Pons (tissue), 1 donor: ENCODE results near the gene LMNA.
"Not testable (repeated sequence)": the region's sequence is repeated elsewhere in the genome, so short reads cannot be mapped to it uniquely, and the experiment has no call there.

ENCODE experiments used
- DNase-seq: peaks from one replicate; pipeline ENCODE4 v3.0.0-alpha.2; 2016; ENCODE audit warnings: low spot score

Gene LMNA

GRCh38 chr1:156114101-156114918 lies at the start of gene LMNA:
TSS of gene LMNA (plus strand) at chr1:156114711. CDS start at chr1:156114919, 208 bp downstream.
- DNase-seq = peak; percentile 80

GRCh38 chr1:156065212-156065611 lies 49.3 kb upstream of the LMNA start:
- no peak for DNase-seq

DNA sequence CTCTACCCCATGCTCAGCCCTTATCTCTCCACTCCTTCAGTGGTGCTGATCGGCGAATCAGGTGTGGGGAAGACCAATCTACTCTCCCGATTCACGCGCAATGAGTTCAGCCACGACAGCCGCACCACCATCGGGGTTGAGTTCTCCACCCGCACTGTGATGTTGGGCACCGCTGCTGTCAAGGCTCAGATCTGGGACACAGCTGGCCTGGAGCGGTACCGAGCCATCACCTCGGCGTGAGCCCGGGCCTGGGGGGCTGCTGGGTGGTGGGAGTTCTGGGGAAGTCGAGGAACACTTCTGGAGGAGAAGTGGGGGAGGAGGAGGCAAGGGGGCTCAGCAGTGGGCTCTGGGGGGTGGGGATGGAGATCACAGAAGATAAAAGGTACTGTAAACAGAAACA lies 48.6 kb upstream of the LMNA start:
- DNase-seq = no peak

GRCh38 chr1:156067262-156067661 lies 47.2 kb upstream of the LMNA start:
- no peak for DNase-seq

GRCh38 chr1:156069490-156070455 lies 44.7 kb upstream of the LMNA start:
- no peak for DNase-seq

DNA sequence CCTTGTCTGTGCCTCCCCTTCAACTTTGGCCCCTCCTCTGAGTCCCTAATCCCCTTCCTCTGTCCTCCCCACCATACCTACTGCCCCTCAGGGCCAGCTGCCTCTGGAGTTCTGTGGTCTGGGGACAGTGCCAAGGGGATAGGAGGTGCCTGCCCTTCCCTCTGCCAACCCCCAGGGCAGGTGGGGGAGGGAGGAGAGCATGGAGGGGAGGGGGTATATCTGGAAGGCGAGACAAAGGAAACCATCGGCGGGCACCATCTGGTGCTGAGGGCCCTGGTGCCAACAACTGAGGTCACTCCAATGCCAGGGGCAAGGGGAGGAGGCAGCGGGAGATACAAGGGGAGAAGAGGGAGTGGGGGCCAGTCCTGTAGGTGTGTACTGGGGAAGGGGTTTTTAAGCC lies 44.0 kb upstream of the LMNA start:
- DNase-seq = no peak

DNA sequence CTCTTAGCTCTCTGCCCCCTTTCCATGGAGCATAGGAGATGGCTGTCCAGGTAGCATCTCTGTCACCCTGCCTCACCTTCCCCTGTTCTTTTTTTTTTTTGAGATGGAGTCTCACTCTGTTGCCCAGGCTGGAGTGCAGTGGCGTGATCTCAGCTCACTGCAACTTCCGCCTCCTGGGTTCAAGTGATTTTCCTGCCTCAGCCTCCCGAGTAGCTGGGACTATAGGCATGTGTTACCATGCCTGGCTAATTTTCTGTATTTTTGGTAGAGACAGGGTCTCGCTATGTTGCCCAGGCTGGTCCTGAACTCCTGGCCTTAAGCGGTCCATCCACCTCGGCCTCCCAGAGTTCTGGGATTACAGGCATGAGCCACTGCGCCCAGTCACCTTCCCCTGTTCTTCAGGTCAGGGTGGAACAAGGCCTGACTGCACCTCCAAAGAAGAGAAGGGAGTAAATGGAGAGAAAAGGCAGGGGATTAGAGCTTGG lies 43.1 kb upstream of the LMNA start:
- not testable (repeated sequence) for DNase-seq

- DNase-seq = no peak
These were observed 42.3 kb upstream of the LMNA start for GRCh38 chr1:156072251-156072650.

GRCh38 chr1:156073110-156073687 lies 41.3 kb upstream of the LMNA start:
- no peak for DNase-seq

DNA sequence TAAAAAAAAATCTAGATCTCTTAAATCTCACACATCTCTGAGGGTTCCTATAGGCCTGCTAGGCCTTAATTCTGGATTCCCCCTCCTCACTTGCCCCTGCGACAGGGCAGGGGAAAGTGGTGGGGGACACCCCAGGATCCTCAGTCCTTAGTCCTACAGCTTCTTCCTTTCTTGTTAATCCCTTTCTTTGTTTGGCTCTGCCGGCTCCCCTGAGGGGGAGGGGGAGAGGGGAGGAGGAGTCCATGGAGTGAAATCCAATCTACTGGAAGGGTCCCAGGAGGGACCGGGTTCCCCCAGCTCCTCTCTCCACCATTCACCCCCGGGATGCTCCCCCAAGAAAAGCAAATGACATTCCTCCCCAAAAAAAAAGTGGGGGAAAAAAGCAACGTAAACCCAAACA lies 40.8 kb upstream of the LMNA start:
- no peak for DNase-seq

DNA sequence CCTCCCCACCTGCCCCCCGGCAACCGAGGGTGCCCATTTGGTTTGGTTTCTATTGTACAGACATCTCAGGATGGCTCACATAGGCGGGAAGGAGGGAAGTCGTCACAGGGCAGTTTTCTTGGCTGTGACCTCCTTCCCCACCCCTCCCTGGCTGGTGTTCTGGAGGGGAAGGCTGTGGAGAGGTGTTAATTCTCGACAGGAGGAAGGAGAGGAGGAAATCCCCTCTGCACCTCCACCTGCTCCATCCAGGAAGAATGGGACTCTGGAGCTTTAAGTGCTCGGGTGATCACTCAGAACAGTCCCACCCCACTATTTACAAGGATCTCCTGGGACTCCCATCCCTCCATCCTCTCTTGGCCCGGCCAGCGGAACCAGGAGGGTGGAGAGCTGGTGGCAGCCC lies 39.9 kb upstream of the LMNA start:
- DNase-seq = no peak

- no peak for DNase-seq
These were observed 39.3 kb upstream of the LMNA start for GRCh38 chr1:156075162-156075561.

DNA sequence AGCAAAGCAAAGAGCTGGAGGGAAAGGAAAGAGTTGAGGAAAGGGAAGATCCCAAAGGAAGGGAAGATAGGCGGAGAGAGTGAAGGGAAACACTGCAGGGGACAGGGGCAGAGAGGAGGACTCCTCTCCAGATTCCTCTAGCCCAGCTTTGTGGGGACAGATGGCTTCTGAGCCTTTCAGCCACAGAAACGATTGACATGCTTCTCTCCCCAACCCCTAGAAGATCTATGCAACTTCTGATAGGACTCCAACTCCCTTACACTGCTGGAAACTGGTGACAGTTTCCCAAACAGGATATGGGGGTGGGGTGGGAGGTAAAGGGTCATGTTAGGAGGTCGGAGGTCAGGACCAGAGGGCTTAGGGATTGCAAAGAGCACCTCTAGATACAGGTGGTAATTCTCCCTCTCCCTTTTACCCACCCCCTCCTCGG lies 38.7 kb upstream of the LMNA start:
- no peak for DNase-seq

- no peak for DNase-seq
These were observed 37.7 kb upstream of the LMNA start for GRCh38 chr1:156076609-156077429.

DNA sequence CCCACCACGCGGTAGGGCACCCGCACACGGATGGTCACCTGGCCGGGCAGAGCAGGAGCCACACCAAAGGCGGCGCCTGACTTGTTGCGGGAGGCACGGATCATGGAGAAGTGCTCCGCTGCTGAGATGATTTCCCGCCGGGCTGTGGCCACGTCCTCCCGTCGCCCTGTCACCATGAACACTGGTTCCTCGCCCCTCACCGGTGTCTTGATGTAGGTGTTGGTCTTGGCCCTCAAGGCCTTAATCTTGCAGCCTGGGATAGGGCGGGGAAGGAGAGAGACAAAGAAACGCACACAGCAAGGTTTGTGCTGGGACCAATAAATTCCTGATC lies 37.1 kb upstream of the LMNA start:
- no peak for DNase-seq

DNA sequence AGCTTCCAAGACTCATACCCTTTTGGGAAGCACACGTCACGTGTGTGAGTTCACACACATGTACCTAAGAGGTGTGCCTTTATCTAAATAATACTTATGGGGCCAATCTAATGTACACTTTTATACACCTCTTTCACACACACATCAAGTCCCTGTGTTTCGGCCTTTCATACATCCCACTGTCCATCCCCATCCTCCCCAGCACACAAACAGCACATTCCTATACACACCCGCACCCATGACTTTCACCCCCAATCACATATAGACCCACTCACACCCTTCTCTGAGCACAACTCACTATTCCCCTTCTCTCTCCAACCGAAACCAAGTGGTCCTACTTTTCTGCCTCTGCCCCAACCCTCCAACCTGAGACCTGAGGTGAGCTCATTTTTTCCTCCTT lies 35.8 kb upstream of the LMNA start:
- DNase-seq = no peak

DNA sequence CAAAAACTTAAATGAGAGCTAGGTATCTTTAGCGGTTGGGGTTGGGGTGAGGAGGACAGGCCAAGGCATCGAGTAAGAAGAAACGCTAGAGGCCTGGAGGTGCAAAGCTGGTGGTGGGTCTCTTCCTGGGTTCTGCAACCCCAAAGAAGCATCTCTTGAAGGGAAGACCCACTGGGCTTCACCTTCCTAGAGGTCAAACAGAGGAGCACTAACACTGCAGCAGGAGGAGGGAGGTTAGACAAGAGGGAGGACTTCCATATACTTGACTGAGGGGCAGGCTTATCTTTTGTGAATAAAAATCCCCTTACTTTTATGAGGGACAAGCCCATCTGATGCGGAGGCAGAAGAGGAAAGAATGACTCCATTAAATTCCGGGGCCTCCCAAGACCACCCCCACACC lies 34.7 kb upstream of the LMNA start:
- DNase-seq = no peak

DNA sequence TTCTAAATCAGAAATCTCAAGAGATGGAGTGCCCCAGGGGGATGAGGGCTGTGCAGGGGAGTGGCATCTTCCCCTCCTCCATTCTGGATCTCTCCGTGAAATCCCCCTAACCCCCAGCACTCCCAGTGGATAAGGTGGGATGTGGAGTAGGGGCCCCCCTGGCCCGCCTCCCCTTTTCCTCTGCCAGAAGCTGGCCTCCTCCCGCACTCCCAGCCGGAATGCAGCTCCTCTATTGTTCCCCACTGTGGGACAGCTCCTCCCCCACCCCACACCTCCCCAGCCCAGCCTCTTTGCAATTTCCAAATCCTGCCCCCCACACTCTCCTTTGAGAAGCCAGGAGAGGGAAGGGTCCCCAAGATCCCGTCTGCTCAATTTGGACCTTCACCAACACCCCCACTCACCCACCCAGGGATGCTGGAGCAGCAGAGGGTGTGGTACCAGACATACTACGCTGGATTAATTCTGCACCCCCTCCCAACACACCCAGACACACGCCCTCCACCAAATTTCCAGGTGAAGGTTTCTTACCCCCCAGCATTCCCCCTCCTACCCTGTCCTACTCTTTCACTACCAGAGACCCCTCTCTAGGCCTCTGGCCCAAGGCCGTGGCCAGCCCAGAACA lies 34.2 kb upstream of the LMNA start:
- DNase-seq = no peak

- DNase-seq = no peak
These were observed 33.7 kb upstream of the LMNA start for GRCh38 chr1:156080863-156081179.

DNA sequence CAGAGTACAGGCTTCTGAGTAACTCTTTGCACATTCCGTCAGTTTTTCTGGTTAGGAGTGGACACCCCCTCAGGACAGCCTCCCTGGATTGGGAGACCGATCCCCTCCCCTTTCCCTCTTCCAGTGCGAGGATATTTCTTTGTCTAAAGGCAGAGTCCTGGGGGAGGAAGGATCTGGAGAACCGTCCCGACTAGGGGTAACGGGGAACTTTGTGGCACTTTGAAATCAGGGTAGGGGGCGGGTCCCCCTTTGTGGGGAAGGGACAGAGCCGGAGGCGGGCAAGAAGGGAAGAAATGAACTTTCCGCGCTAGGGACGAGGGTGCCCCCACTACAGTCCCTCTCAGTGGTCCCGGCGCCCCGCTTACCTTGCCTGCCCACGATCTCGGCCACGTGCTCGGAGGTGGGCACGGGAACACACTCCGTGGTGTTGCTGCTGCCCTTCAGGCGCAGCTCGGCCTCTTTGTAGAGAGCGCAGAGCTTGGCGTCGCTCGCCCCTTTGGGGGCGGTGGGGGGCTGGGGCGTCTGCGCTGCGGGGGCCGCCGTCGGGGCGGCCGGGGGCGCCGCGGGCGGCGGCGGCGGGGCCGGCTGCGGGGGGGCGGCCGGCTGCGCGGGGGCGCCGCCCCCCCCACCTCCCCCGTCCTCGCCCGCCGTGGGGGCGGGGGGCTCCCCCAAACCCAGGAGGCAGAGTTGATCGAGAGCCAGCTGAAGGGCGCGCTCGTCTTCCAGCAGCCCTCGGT lies 33.2 kb upstream of the LMNA start:
- DNase-seq = no peak

GRCh38 chr1:156081917-156082308 lies 32.6 kb upstream of the LMNA start:
- no peak for DNase-seq
